Suprapubic skin (tissue), 4 donors: ENCODE results near the gene OPN3.

Source experiments
- EP300 ChIP-seq: sonication (generic); formaldehyde crosslinking; IDR thresholded peaks from one replicate; pipeline ENCODE4 v1.6.1; 2017; ENCODE audit warnings: antibody characterized with exemption
- POLR2A ChIP-seq, 2 donors: fragments of 450-650 bp; IDR thresholded peaks; one replicate each; pipeline ENCODE4 v1.6.1; 2017; ENCODE audit warnings: antibody characterized with exemption in 2 of 2, mild to moderate bottlenecking in 2 of 2, moderate library complexity in 2 of 2
- POLR2AphosphoS5 ChIP-seq, 3 donors: sonication (generic); formaldehyde crosslinking; IDR thresholded peaks; one replicate each; pipeline ENCODE4 v1.6.1; 2017; ENCODE audit warnings: antibody characterized with exemption in 3 of 3
- TF ChIP-seq, protein P1 (sequence below), 2 donors: fragments of 200-600 bp in 1 of 2; fragments of 450-650 bp in 1 of 2; sonication (generic) in 1 of 2; IDR thresholded peaks; one replicate each; pipeline ENCODE4 v1.5.1; 2016 to 2019; ENCODE audit warnings: antibody characterized with exemption in 2 of 2, mild to moderate bottlenecking in 1 of 2, moderate library complexity in 1 of 2

DNA sequence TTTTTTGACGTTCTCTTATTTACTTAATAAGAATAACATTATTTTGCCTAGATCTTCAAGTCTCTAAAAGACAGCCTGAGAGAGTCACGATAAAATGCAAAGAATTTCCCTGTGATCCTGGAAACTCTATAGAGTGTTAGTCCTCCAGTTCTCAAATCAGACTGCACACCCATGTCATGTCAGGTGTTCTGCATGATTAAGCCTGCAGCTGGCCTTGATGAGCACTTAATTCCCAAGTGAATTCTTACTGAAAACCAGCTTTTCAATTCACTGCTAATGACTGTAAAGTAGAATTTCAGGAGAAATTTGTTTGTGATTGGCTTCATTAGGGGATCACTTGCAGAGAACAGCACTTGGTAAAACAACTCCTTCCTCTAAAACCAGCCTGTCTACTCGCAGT lies 41.9 kb downstream of the OPN3 start:
- TF ChIP-seq, protein P1, sequence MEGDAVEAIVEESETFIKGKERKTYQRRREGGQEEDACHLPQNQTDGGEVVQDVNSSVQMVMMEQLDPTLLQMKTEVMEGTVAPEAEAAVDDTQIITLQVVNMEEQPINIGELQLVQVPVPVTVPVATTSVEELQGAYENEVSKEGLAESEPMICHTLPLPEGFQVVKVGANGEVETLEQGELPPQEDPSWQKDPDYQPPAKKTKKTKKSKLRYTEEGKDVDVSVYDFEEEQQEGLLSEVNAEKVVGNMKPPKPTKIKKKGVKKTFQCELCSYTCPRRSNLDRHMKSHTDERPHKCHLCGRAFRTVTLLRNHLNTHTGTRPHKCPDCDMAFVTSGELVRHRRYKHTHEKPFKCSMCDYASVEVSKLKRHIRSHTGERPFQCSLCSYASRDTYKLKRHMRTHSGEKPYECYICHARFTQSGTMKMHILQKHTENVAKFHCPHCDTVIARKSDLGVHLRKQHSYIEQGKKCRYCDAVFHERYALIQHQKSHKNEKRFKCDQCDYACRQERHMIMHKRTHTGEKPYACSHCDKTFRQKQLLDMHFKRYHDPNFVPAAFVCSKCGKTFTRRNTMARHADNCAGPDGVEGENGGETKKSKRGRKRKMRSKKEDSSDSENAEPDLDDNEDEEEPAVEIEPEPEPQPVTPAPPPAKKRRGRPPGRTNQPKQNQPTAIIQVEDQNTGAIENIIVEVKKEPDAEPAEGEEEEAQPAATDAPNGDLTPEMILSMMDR (IDR thresholded peaks at IDR 0.05), result no peak
- TF ChIP-seq POLR2A (IDR thresholded peaks at IDR 0.05) (no peak), POLR2AphosphoS5 (IDR thresholded peaks at IDR 0.05) (no peak), EP300 (no peak)
